ENCODE data around the gene TMPRSS15. TPM values are rescaled to one million over a fixed set of nuclear protein-coding genes. Genes with fewer than 3 reads are reported as not detected.

The TMPRSS15 gene
- total RNA-seq, 1 experiment from 2014 or later = not detected

DNA sequence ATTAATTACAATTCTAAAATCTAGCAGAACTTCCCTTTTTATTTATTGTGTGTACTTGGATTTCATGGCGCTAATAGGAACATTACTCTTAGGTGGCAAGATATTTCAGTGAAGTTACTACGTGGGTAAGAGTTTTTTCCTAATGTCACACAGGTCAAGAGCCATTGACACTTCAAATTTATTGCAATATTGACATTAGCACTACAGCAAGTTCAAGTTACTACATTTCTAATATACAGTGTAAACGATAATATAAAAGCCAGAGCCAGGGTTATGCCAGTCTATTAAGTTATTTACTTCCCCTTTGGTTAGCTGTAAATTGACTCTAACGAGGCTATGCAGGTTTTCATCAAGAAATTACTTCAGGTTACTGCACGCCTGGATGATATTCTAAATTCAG is 129.2 kb downstream of the TMPRSS15 start:
- no peaks in the 10 kb centered on the region for H3K4me1 ChIP-seq (replicated peaks; ENCODE audit: insufficient read depth)

DNA sequence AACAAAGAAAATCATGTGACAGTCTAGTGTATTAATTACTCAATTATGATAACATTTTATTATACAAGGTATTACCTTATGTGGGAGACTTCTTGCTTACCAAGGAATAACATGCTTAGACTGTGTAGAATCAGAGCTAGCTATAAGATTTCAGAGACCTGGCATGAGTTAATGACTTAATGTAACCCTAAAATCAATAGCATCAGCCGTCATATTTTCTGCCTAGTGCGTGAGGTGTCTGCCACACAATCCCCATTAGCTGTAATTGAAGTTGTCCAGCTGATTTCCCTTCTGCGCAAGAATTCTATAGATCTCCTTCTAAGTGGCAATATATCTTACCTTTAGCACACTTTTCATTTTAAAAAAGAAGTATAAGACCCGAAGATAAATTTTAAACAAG is 130.2 kb downstream of the TMPRSS15 start:
- no peaks in the 10 kb centered on the region for H4K20me1 ChIP-seq (ENCODE audit: insufficient read depth)
- H3K36me3 ChIP-seq (ENCODE audit: low read depth) = no peaks in the 10 kb centered on the region
- CTCF ChIA-PET = no interaction called here
- no peaks in the 10 kb centered on the region for H3K27me3 ChIP-seq (ENCODE audit: insufficient read depth, low read depth)
- no peak for TF ChIP-seq EZH2 (IDR thresholded peaks at IDR 0.05; ENCODE audit: low read depth)
- TF ChIP-seq, protein P1, sequence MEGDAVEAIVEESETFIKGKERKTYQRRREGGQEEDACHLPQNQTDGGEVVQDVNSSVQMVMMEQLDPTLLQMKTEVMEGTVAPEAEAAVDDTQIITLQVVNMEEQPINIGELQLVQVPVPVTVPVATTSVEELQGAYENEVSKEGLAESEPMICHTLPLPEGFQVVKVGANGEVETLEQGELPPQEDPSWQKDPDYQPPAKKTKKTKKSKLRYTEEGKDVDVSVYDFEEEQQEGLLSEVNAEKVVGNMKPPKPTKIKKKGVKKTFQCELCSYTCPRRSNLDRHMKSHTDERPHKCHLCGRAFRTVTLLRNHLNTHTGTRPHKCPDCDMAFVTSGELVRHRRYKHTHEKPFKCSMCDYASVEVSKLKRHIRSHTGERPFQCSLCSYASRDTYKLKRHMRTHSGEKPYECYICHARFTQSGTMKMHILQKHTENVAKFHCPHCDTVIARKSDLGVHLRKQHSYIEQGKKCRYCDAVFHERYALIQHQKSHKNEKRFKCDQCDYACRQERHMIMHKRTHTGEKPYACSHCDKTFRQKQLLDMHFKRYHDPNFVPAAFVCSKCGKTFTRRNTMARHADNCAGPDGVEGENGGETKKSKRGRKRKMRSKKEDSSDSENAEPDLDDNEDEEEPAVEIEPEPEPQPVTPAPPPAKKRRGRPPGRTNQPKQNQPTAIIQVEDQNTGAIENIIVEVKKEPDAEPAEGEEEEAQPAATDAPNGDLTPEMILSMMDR (conservative IDR thresholded peaks at IDR 0.05) = no peak
- H3K79me2 ChIP-seq (ENCODE audit: low read depth) = no peaks in the 10 kb centered on the region
- no peaks in the 10 kb centered on the region for H3K9me3 ChIP-seq (ENCODE audit: insufficient read depth, low read depth)
- H3F3A ChIP-seq (ENCODE audit: insufficient read depth, low read depth) = no peaks in the 10 kb centered on the region
- H3K4me2 ChIP-seq = no peak overlapping the region
- H2AFZ ChIP-seq = no peak overlapping the region
- no TSS peak for BruUV-seq (replicated peaks)
- no peak overlapping the region for H3K4me3 ChIP-seq
- no peaks in the 10 kb centered on the region for H3K9me2 ChIP-seq (ENCODE audit: insufficient read depth)
- no peaks in the 10 kb centered on the region for H3K4me1 ChIP-seq (replicated peaks; ENCODE audit: insufficient read depth)
- no peak for DNase-seq
- no peak overlapping the region for H3K27ac ChIP-seq
- intact Hi-C loops (cut with micrococcal nuclease; ENCODE audit: unreplicated experiment) = no loop called here
- POLR2A ChIA-PET (ENCODE audit: unreplicated experiment) = no interaction called here

More for the DNA sequence above, 129.2 kb downstream of the TMPRSS15 start:
- Histone ChIP-seq H4K20me1 (ENCODE audit: insufficient read depth) (no peaks in the 10 kb centered on the region), H3K36me3 (ENCODE audit: low read depth) (no peaks in the 10 kb centered on the region), H3F3A (ENCODE audit: insufficient read depth, low read depth) (no peaks in the 10 kb centered on the region), H3K9me2 (ENCODE audit: insufficient read depth) (no peaks in the 10 kb centered on the region), H3K4me2 (no peak overlapping the region), H3K4me3 (no peak overlapping the region), H3K27me3 (ENCODE audit: insufficient read depth, low read depth) (no peaks in the 10 kb centered on the region), H3K27ac (no peak overlapping the region), H3K79me2 (ENCODE audit: low read depth) (no peaks in the 10 kb centered on the region), H2AFZ (no peak overlapping the region), H3K9me3 (ENCODE audit: insufficient read depth, low read depth) (no peaks in the 10 kb centered on the region)
- CTCF ChIA-PET = no interaction called here
- no peak for TF ChIP-seq EZH2 (IDR thresholded peaks at IDR 0.05; ENCODE audit: low read depth)
- TF ChIP-seq, protein P1 (conservative IDR thresholded peaks at IDR 0.05) = no peak
- no TSS peak for BruUV-seq (replicated peaks)
- intact Hi-C loops (cut with micrococcal nuclease; ENCODE audit: unreplicated experiment) = no loop called here
- no peak for DNase-seq
- POLR2A ChIA-PET (ENCODE audit: unreplicated experiment) = no interaction called here

DNA sequence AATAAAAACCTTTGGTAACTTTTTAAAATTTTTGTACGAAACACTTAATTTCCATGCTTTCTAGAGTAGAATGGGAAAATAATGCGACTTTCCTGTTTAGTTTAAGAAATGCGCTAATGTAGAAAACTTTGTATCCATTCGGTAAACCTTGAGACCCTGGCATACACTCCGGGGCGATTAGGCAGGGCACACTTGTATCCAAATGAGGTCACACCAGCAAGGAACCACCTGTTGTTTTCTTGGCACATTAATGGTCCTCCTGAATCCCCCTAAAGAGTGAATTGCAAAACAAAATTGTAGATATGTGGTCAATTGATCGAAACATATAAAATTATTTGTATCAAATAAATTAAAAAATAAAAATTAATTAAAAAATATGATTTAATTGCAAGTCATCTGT is 133.7 kb downstream of the TMPRSS15 start:
- H3K9me2 ChIP-seq (ENCODE audit: insufficient read depth) = no peaks in the 10 kb centered on the region
- BruUV-seq (replicated peaks) = no TSS peak
- no peak for TF ChIP-seq EZH2 (IDR thresholded peaks at IDR 0.05; ENCODE audit: low read depth)
- TF ChIP-seq, protein P1 (conservative IDR thresholded peaks at IDR 0.05) = no peak
- no peaks in the 10 kb centered on the region for H3K4me1 ChIP-seq (replicated peaks; ENCODE audit: insufficient read depth)
- no peaks in the 10 kb centered on the region for H4K20me1 ChIP-seq (ENCODE audit: insufficient read depth)
- no peaks in the 10 kb centered on the region for H3K9me3 ChIP-seq (ENCODE audit: insufficient read depth, low read depth)
- POLR2A ChIA-PET (ENCODE audit: unreplicated experiment) = no interaction called here
- no peak for DNase-seq
- no peaks in the 10 kb centered on the region for H3K27me3 ChIP-seq (ENCODE audit: insufficient read depth, low read depth)
- no peak overlapping the region for H3K27ac ChIP-seq
- H3K79me2 ChIP-seq (ENCODE audit: low read depth) = no peaks in the 10 kb centered on the region
- intact Hi-C loops (cut with micrococcal nuclease; ENCODE audit: unreplicated experiment) = no loop called here
- CTCF ChIA-PET = no interaction called here
- H3K36me3 ChIP-seq (ENCODE audit: low read depth) = no peaks in the 10 kb centered on the region
- H2AFZ ChIP-seq = no peak overlapping the region
- no peaks in the 10 kb centered on the region for H3F3A ChIP-seq (ENCODE audit: insufficient read depth, low read depth)
- H3K4me2 ChIP-seq = no peak overlapping the region
- no peak overlapping the region for H3K4me3 ChIP-seq
